ENCODE results near the gene THAP8.

The THAP8 gene

GRCh38 chr19:35992907-35993765 is 60.9 kb downstream of the THAP8 start:
- peak; percentile 24 for DNase-seq

GRCh38 chr19:35991731-35992450 is 62.2 kb downstream of the THAP8 start:
- no peak for DNase-seq

GRCh38 chr19:35990771-35991730 is 63.0 kb downstream of the THAP8 start:
- DNase-seq, result no peak

GRCh38 chr19:35990156-35990555 is 63.9 kb downstream of the THAP8 start:
- no peak for DNase-seq

DNA sequence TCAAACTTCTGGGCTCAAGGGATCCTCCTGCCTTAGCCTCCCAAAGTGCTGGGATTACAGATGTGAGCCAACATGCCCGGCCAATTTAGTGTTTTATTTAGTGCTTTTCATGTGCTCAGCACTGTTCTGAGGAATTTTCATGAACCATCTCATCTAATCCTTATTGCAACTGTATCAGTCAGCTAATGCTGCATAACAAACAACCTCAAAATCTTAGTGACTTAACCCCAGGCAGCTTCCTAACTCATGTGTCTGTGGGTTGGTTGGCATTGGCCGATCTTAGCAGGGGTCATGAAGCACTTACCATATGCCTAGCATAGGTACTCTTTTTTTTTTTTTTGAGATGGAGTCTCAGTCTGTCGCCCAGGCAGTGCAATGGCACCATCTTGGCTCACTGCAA is 65.3 kb downstream of the THAP8 start:
- DNase-seq, result no peak

DNA sequence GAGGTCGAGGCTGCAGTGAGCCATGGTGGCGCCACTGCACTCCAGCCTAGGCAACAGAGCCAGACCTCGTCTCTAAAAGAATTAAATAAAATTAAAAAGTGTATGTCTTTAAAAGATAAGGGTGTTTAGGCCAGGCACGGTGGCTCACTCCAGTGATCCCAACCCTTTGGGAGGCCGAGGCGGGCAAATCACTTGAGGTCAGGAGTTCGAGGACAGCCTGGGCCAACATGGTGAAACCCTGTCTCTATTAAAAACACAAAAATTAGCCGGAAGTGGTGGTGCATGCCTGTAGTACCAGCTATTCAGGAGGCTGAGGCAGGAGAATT is 66.6 kb downstream of the THAP8 start:
- no peak for DNase-seq

DNA sequence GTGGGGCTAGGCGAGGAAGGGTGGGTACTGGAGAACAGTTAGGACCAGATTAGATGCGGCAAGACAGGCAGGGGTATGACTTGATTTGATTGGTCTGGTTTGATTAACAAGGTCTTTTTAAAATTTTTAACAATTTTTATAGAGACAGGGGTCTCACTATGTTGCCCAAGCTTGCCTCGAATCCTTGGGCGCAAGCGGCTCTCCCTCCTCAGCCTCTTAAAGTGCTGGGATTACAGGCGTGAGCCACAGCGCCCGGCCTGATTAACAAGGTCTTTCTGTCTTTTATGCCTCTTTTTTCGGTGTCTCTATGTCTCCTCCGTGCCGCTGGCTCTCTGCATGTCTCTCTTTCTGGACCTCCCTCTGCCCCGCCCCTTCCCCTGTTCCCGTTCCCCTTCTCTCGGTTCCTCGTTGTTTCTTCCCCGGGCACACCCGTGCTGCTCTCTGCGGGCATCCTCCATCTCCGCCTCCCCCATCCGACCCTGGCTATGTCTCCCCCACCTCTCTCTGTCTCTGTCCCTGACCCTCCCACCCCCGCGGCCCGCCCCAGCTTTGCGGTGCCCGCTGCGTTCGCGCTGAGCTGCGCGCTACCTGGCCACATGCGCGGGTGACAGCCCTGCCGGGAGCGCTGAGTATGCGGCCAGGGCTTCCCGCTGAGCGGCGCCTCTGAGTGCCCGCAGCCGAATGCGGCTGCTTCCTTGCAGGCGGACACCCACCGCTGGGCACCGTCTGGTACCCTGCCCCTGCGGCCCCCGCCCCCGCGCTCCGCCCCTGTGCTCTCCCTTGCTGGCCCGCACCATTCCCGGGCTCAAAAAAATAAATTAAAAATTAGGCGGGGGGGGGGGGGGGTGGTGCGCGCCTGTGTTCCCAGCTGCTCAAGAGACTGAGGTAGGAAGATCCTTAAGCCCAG is 67.2 kb downstream of the THAP8 start:
- peak; percentile 54 for DNase-seq

GRCh38 chr19:35986111-35986510 is 68.0 kb downstream of the THAP8 start:
- DNase-seq, result no peak
